Measurements from ENCODE around the gene BRPF3. TPM values are rescaled to one million over a fixed set of nuclear protein-coding genes. Genes with fewer than 3 reads are reported as not detected.

BRPF3 gene
- total and polyA plus RNA-seq, 11 donors: 8.2 to 29.1 (median 17.6) TPM

DNA sequence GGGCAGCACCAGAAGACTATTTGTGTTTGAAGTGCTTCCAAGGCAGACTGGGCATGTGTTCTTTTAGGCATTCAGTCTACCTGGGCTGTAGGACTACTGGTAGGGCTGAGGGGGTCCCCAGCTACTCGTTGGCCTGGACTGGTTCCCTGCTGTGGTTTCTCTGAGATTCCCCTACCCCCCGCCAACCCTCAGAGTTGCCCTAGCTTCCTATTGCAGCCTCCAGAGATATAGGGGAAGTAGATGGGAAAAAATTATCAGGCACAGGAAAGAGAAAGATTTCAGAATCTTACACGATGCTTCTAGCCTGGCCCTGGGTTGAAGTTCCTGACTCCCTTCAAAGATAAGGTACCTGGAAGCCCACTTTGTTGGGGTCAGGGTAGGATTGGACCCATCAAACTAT lies 22.5 kb downstream of the BRPF3 start:
- TF ChIP-seq POLR2A (IDR thresholded peaks at IDR 0.05): no peak
- no peak for TF ChIP-seq CTCF (IDR thresholded peaks at IDR 0.05)
- no peaks in the 10 kb centered on the region for H3K9me3 ChIP-seq
- peaks cover 0 to 99% (median 96%) of the 10 kb centered on the region in 9 donors for H3K36me3 ChIP-seq
- intact Hi-C loops (cut with DNase I): no loop called here
- no peak for DNase-seq
- H3K4me1 ChIP-seq: peaks cover 0 to 19% (median 0%) of the 10 kb centered on the region in 12 donors
- H3K27ac ChIP-seq: no peak overlapping the region
- H3K27me3 ChIP-seq: no peaks in the 10 kb centered on the region
- WGBS, 4 donors: 64 to 79% (median 74%) methylated on average over 3 of the region's 3 CpGs
- ATAC-seq: no peak
- H3K4me3 ChIP-seq: no peak overlapping the region

DNA sequence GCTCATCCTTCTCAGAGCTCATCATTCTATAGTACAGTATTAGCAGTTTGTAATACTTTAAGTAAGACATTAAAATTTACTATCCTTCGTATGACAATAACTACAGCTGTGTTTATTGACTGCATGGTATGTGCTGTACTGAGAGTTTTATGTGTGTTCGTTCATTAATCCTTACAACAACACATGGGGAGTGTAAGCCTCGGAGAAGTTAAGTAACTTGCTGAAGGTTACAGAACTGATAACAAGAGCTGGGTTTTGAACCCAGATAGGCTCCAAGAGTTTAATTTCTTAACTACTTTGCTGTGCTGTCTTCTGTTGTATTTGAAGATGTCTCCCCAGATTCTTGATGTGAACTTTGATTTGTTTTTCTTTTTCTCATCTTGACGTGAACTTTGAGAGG lies 23.7 kb downstream of the BRPF3 start:
- TF ChIP-seq POLR2A (IDR thresholded peaks at IDR 0.05) (no peak), CTCF (IDR thresholded peaks at IDR 0.05) (no peak)
- ATAC-seq: no peak
- peaks cover 0 to 19% (median 0%) of the 10 kb centered on the region in 12 donors for H3K4me1 ChIP-seq
- DNase-seq: no peak
- intact Hi-C loops (cut with DNase I): no loop called here
- H3K27me3 ChIP-seq: no peaks in the 10 kb centered on the region
- WGBS, 4 donors: 89 to 92% (median 91%) methylated on average over 4 of the region's 4 CpGs
- no peaks in the 10 kb centered on the region for H3K9me3 ChIP-seq
- H3K27ac ChIP-seq: no peak overlapping the region
- no peak overlapping the region for H3K4me3 ChIP-seq
- H3K36me3 ChIP-seq: peaks cover 0 to 99% (median 93%) of the 10 kb centered on the region in 9 donors

GRCh38 chr6:36221674-36222073 lies 25.1 kb downstream of the BRPF3 start:
- ATAC-seq: no peak
- peaks cover 0 to 99% (median 93%) of the 10 kb centered on the region in 9 donors for H3K36me3 ChIP-seq
- 62 to 69% (median 64%) methylated on average over 2 of the region's 2 CpGs for WGBS, 4 donors

GRCh38 chr6:36222924-36223323 lies 26.4 kb downstream of the BRPF3 start:
- no peak for DNase-seq
- Histone ChIP-seq H3K36me3 (peaks cover 0 to 99% (median 91%) of the 10 kb centered on the region in 9 donors), H3K9me3 (no peaks in the 10 kb centered on the region), H3K27ac (no peak overlapping the region), H3K27me3 (no peaks in the 10 kb centered on the region), H3K4me1 (peaks cover 0 to 8% (median 0%) of the 10 kb centered on the region in 12 donors), H3K4me3 (no peak overlapping the region)
- no peak for ATAC-seq
- TF ChIP-seq CTCF (IDR thresholded peaks at IDR 0.05): no peak
- TF ChIP-seq POLR2A (IDR thresholded peaks at IDR 0.05): no peak
- 81 to 87% (median 85%) methylated on average over 4 of the region's 4 CpGs for WGBS, 4 donors
- intact Hi-C loops (cut with DNase I): no loop called here

More at GRCh38 chr6:36221674-36222073, 25.1 kb downstream of the BRPF3 start:
- no peak for TF ChIP-seq CTCF (IDR thresholded peaks at IDR 0.05)
- TF ChIP-seq POLR2A (IDR thresholded peaks at IDR 0.05): no peak
- no peaks in the 10 kb centered on the region for H3K27me3 ChIP-seq
- H3K9me3 ChIP-seq: no peaks in the 10 kb centered on the region
- peaks cover 0 to 12% (median 0%) of the 10 kb centered on the region in 12 donors for H3K4me1 ChIP-seq
- intact Hi-C loops (cut with DNase I): no loop called here
- H3K4me3 ChIP-seq: no peak overlapping the region
- H3K27ac ChIP-seq: no peak overlapping the region
- DNase-seq: no peak
